Ishikawa (cell line): ENCODE results near the gene SNX3.

Source experiments
- CEBPB ChIP-seq: IDR thresholded peaks from 2 replicates; pipeline ENCODE4 v1.6.1; 2012
- CREB1 ChIP-seq: IDR thresholded peaks from 2 replicates; pipeline ENCODE4 v1.6.1; 2012; ENCODE audit warnings: low read depth
- EGR1 ChIP-seq: IDR thresholded peaks from 2 replicates; pipeline ENCODE4 v1.6.1; 2012
- EP300 ChIP-seq: IDR thresholded peaks from 2 replicates; pipeline ENCODE4 v1.6.1; 2012; ENCODE audit warnings: borderline replicate concordance
- FOXM1 ChIP-seq: IDR thresholded peaks from 2 replicates; pipeline ENCODE4 v1.6.1; 2012; ENCODE audit warnings: low read depth, borderline replicate concordance
- MAX ChIP-seq: IDR thresholded peaks from 2 replicates; pipeline ENCODE4 v1.6.1; 2012
- NFIC ChIP-seq: IDR thresholded peaks from 2 replicates; pipeline ENCODE4 v1.6.1; 2012
- RAD21 ChIP-seq: IDR thresholded peaks from 2 replicates; pipeline ENCODE4 v1.6.1; 2012; ENCODE audit warnings: low read depth
- REST ChIP-seq: IDR thresholded peaks from 2 replicates; pipeline ENCODE4 v1.6.1; 2012; ENCODE audit warnings: low read depth, mild to moderate bottlenecking
- TAF1 ChIP-seq: IDR thresholded peaks from 2 replicates; pipeline ENCODE4 v1.6.1; 2012; ENCODE audit warnings: low read depth, mild to moderate bottlenecking
- TCF12 ChIP-seq: IDR thresholded peaks from 2 replicates; pipeline ENCODE4 v1.6.1; 2012; ENCODE audit warnings: low read depth
- TEAD4 ChIP-seq: IDR thresholded peaks from 2 replicates; pipeline ENCODE4 v1.6.1; 2012
- USF1 ChIP-seq: IDR thresholded peaks from 2 replicates; pipeline ENCODE4 v1.6.1; 2012
- YY1 ChIP-seq: IDR thresholded peaks from 2 replicates; pipeline ENCODE4 v1.6.1; 2012; ENCODE audit warnings: low read depth
- ZBTB7A ChIP-seq: IDR thresholded peaks from 2 replicates; pipeline ENCODE4 v1.6.1; 2012; ENCODE audit warnings: low read depth

The SNX3 gene

GRCh38 chr6:108198761-108199498 lies 61.9 kb downstream of the SNX3 start:
- TF ChIP-seq ZBTB7A (no peak), EP300 (no peak), CEBPB (no peak), TCF12 (no peak), USF1 (no peak), MAX (no peak), RAD21 (no peak), CREB1 (no peak), YY1 (no peak), FOXM1 (no peak), REST (no peak), NFIC (no peak)

GRCh38 chr6:108195209-108195608 lies 65.6 kb downstream of the SNX3 start:
- TF ChIP-seq CEBPB (no peak), TAF1 (no peak), TCF12 (no peak), YY1 (no peak), TEAD4 (no peak), FOXM1 (no peak), MAX (no peak), REST (no peak), ZBTB7A (no peak), RAD21 (no peak), NFIC (no peak), EP300 (no peak), CREB1 (no peak), EGR1 (no peak), USF1 (no peak)

GRCh38 chr6:108194503-108194902 lies 66.3 kb downstream of the SNX3 start:
- TF ChIP-seq MAX (no peak), TEAD4 (no peak), EGR1 (no peak), ZBTB7A (no peak), TCF12 (no peak), RAD21 (no peak), EP300 (no peak), CREB1 (no peak), FOXM1 (no peak)

- no peak for TF ChIP-seq CREB1
- no peak for TF ChIP-seq REST
- TF ChIP-seq RAD21: no peak
- TF ChIP-seq TAF1: no peak
- no peak for TF ChIP-seq TEAD4
Observed at GRCh38 chr6:108193835-108194234, 67.0 kb downstream of the SNX3 start.
